ENCODE data around the gene WDR53. TPM values are rescaled to one million over a fixed set of nuclear protein-coding genes. Genes with fewer than 3 reads are reported as not detected.
"Not testable (repeated sequence)": the region's sequence is repeated elsewhere in the genome, so short reads cannot be mapped to it uniquely, and the experiment has no call there.

Gene WDR53
- total and polyA plus RNA-seq, 2 experiments from 2014 or later, result 8.9 to 9.3 TPM

- TF ChIP-seq EZH2phosphoT487 (IDR thresholded peaks at IDR 0.05; ENCODE audit: insufficient read depth, low read depth), result no peak
- no peak for TF ChIP-seq EZH2 (IDR thresholded peaks at IDR 0.05; ENCODE audit: insufficient read depth, poor library complexity, severe bottlenecking)
- in situ Hi-C loops (cut with MboI), result no loop called here
- H3K4me2 ChIP-seq (ENCODE audit: unreplicated experiment), result no peak overlapping the region
These were observed 11.1 kb downstream of the WDR53 start for GRCh38 chr3:196557236-196557635.

GRCh38 chr3:196555295-196555694, 13.1 kb downstream of the WDR53 start:
- no peak overlapping the region for H3K4me2 ChIP-seq (ENCODE audit: unreplicated experiment)

More at GRCh38 chr3:196557236-196557635, 11.1 kb downstream of the WDR53 start:
- H4K20me1 ChIP-seq (ENCODE audit: insufficient read depth), result no peaks in the 10 kb centered on the region
- H3K36me3 ChIP-seq (ENCODE audit: low read depth), result no peaks in the 10 kb centered on the region; the same call in 1 of the 2 replicates
- no peaks in the 10 kb centered on the region for H3K9me3 ChIP-seq (ENCODE audit: low read depth)
- no peak overlapping the region for H3K4me3 ChIP-seq
- peaks cover under 1% of the 10 kb centered on the region; the same call in 1 of the 2 replicates for H3K79me2 ChIP-seq (ENCODE audit: insufficient read depth)
- H3F3A ChIP-seq (ENCODE audit: insufficient read depth), result no peaks in the 10 kb centered on the region
- DNase-seq, result no peak
- 85 to 91% methylated on average over 5 of the region's 5 CpGs for WGBS, 2 experiments (ENCODE audit: low coverage in 1 of 2, low lambda C conversion rate in 2 of 2, missing lambda C conversion rate in 2 of 2)
- no peaks in the 10 kb centered on the region for H3K9me2 ChIP-seq (ENCODE audit: insufficient read depth)
- H3K27ac ChIP-seq, result no peak overlapping the region
- H2AFZ ChIP-seq, result no peak overlapping the region
- H3K27me3 ChIP-seq (replicated peaks; ENCODE audit: insufficient read depth), result no peaks in the 10 kb centered on the region
- H3K4me1 ChIP-seq (ENCODE audit: insufficient read depth), result no peaks in the 10 kb centered on the region
- no peak overlapping the region for H3K9ac ChIP-seq

GRCh38 chr3:196554205-196554604, 14.1 kb downstream of the WDR53 start:
- Histone ChIP-seq H3K36me3 (ENCODE audit: low read depth) (no peaks in the 10 kb centered on the region; the same call in 1 of the 2 replicates), H3K9me3 (ENCODE audit: low read depth) (no peaks in the 10 kb centered on the region), H3K9ac (no peak overlapping the region), H4K20me1 (ENCODE audit: insufficient read depth) (no peaks in the 10 kb centered on the region), H3F3A (ENCODE audit: insufficient read depth) (no peaks in the 10 kb centered on the region), H3K9me2 (ENCODE audit: insufficient read depth) (no peaks in the 10 kb centered on the region), H3K4me1 (ENCODE audit: insufficient read depth) (no peaks in the 10 kb centered on the region), H2AFZ (no peak overlapping the region), H3K79me2 (ENCODE audit: insufficient read depth) (no peaks in the 10 kb centered on the region), H3K4me3 (no peak overlapping the region), H3K4me2 (ENCODE audit: unreplicated experiment) (no peak overlapping the region), H3K27ac (no peak overlapping the region), H3K27me3 (replicated peaks; ENCODE audit: insufficient read depth) (no peaks in the 10 kb centered on the region)
- in situ Hi-C loops (cut with MboI), result no loop called here
- 76 to 78% methylated on average over 3 of the region's 3 CpGs for WGBS, 2 experiments (ENCODE audit: low coverage in 1 of 2, low lambda C conversion rate in 2 of 2, missing lambda C conversion rate in 2 of 2)
- no peak for TF ChIP-seq EZH2phosphoT487 (IDR thresholded peaks at IDR 0.05; ENCODE audit: insufficient read depth, low read depth)
- no peak for TF ChIP-seq EZH2 (IDR thresholded peaks at IDR 0.05; ENCODE audit: insufficient read depth, poor library complexity, severe bottlenecking)
- DNase-seq, result no peak

More at GRCh38 chr3:196555295-196555694, 13.1 kb downstream of the WDR53 start:
- Histone ChIP-seq H3K4me1 (ENCODE audit: insufficient read depth) (no peaks in the 10 kb centered on the region), H3K9ac (no peak overlapping the region), H3F3A (ENCODE audit: insufficient read depth) (no peaks in the 10 kb centered on the region), H3K9me2 (ENCODE audit: insufficient read depth) (no peaks in the 10 kb centered on the region), H4K20me1 (ENCODE audit: insufficient read depth) (no peaks in the 10 kb centered on the region), H3K79me2 (ENCODE audit: insufficient read depth) (no peaks in the 10 kb centered on the region), H2AFZ (no peak overlapping the region), H3K9me3 (ENCODE audit: low read depth) (no peaks in the 10 kb centered on the region), H3K4me3 (no peak overlapping the region), H3K36me3 (ENCODE audit: low read depth) (no peaks in the 10 kb centered on the region; the same call in 1 of the 2 replicates), H3K27ac (no peak overlapping the region), H3K27me3 (replicated peaks; ENCODE audit: insufficient read depth) (no peaks in the 10 kb centered on the region)
- DNase-seq, result no peak
- no peak for TF ChIP-seq EZH2 (IDR thresholded peaks at IDR 0.05; ENCODE audit: insufficient read depth, poor library complexity, severe bottlenecking)
- TF ChIP-seq EZH2phosphoT487 (IDR thresholded peaks at IDR 0.05; ENCODE audit: insufficient read depth, low read depth), result no peak
- in situ Hi-C loops (cut with MboI), result no loop called here
- WGBS, 2 experiments (ENCODE audit: low coverage in 1 of 2, low lambda C conversion rate in 2 of 2, missing lambda C conversion rate in 2 of 2), result 85 to 97% methylated on average over 3 of the region's 3 CpGs

DNA sequence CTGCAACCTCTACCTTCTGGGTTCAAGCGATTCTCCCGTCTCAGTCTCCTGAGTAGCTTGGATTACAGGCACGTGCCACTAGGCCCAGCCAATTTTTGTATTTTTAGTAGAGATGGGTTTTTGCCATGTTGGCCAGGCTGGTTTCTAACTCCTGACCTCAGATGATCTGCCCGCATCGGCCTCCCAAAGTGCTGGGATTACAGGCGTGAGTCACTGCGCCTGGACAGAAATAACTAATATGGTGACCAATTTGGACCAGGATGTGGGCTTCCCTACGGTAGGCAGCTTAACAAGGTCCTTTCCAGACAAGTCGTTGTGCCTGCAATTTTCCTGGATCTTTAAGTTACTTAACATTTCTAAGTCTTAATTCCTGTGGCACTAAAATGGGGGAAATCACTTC, 14.8 kb downstream of the WDR53 start:
- TF ChIP-seq EZH2 (IDR thresholded peaks at IDR 0.05; ENCODE audit: insufficient read depth, poor library complexity, severe bottlenecking) (no peak), EZH2phosphoT487 (IDR thresholded peaks at IDR 0.05; ENCODE audit: insufficient read depth, low read depth) (no peak)
- Histone ChIP-seq H4K20me1 (ENCODE audit: insufficient read depth) (no peaks in the 10 kb centered on the region), H3K79me2 (ENCODE audit: insufficient read depth) (no peaks in the 10 kb centered on the region), H3K9ac (no peak overlapping the region), H3K36me3 (ENCODE audit: low read depth) (no peaks in the 10 kb centered on the region; the same call in 1 of the 2 replicates), H3K27ac (no peak overlapping the region), H3K4me1 (ENCODE audit: insufficient read depth) (no peaks in the 10 kb centered on the region), H2AFZ (no peak overlapping the region), H3K4me3 (no peak overlapping the region), H3F3A (ENCODE audit: insufficient read depth) (no peaks in the 10 kb centered on the region), H3K9me3 (ENCODE audit: low read depth) (no peaks in the 10 kb centered on the region), H3K27me3 (replicated peaks; ENCODE audit: insufficient read depth) (no peaks in the 10 kb centered on the region), H3K4me2 (ENCODE audit: unreplicated experiment) (no peak overlapping the region), H3K9me2 (ENCODE audit: insufficient read depth) (no peaks in the 10 kb centered on the region)
- DNase-seq, result no peak
- in situ Hi-C loops (cut with MboI), result no loop called here
- WGBS, 2 experiments (ENCODE audit: low coverage in 1 of 2, low lambda C conversion rate in 2 of 2, missing lambda C conversion rate in 2 of 2), result 92% methylated on average over 9 of the region's 9 CpGs

GRCh38 chr3:196552253-196552652, 16.1 kb downstream of the WDR53 start:
- H3K79me2 ChIP-seq (ENCODE audit: insufficient read depth), result no peaks in the 10 kb centered on the region
- H3K36me3 ChIP-seq (ENCODE audit: low read depth), result no peaks in the 10 kb centered on the region; the same call in 1 of the 2 replicates
- DNase-seq, result no peak
- H4K20me1 ChIP-seq (ENCODE audit: insufficient read depth), result no peaks in the 10 kb centered on the region
- WGBS, 2 experiments (ENCODE audit: low coverage in 1 of 2, low lambda C conversion rate in 2 of 2, missing lambda C conversion rate in 2 of 2), result 97 to 98% methylated on average over 5 of the region's 5 CpGs
- in situ Hi-C loops (cut with MboI), result no loop called here
- H3K9me3 ChIP-seq (ENCODE audit: low read depth), result no peaks in the 10 kb centered on the region
- no peak overlapping the region for H3K27ac ChIP-seq
- no peaks in the 10 kb centered on the region for H3K4me1 ChIP-seq (ENCODE audit: insufficient read depth)
- H3K9ac ChIP-seq, result no peak overlapping the region
- TF ChIP-seq EZH2 (IDR thresholded peaks at IDR 0.05; ENCODE audit: insufficient read depth, poor library complexity, severe bottlenecking) (no peak), EZH2phosphoT487 (IDR thresholded peaks at IDR 0.05; ENCODE audit: insufficient read depth, low read depth) (no peak)
- H3K9me2 ChIP-seq (ENCODE audit: insufficient read depth), result no peaks in the 10 kb centered on the region
- H3F3A ChIP-seq (ENCODE audit: insufficient read depth), result no peaks in the 10 kb centered on the region
- H3K4me3 ChIP-seq, result no peak overlapping the region
- no peak overlapping the region for H2AFZ ChIP-seq
- no peak overlapping the region for H3K4me2 ChIP-seq (ENCODE audit: unreplicated experiment)
- no peaks in the 10 kb centered on the region for H3K27me3 ChIP-seq (replicated peaks; ENCODE audit: insufficient read depth)

GRCh38 chr3:196550172-196550571, 18.2 kb downstream of the WDR53 start:
- H3K4me3 ChIP-seq; in situ Hi-C loops (cut with MboI); H3K27me3 ChIP-seq (replicated peaks; ENCODE audit: insufficient read depth); H3K9me2 ChIP-seq (ENCODE audit: insufficient read depth); H3K4me1 ChIP-seq (ENCODE audit: insufficient read depth); H2AFZ ChIP-seq; H3K27ac ChIP-seq; H3K36me3 ChIP-seq (ENCODE audit: low read depth); DNase-seq; H3K9ac ChIP-seq; H3K79me2 ChIP-seq (ENCODE audit: insufficient read depth); H3K4me2 ChIP-seq (ENCODE audit: unreplicated experiment); H3K9me3 ChIP-seq (ENCODE audit: low read depth); H4K20me1 ChIP-seq (ENCODE audit: insufficient read depth); H3F3A ChIP-seq (ENCODE audit: insufficient read depth): not testable (repeated sequence)
- WGBS, 2 experiments (ENCODE audit: low coverage in 1 of 2, low lambda C conversion rate in 2 of 2, missing lambda C conversion rate in 2 of 2), result 78 to 87% methylated on average over 3 of the region's 3 CpGs

DNA sequence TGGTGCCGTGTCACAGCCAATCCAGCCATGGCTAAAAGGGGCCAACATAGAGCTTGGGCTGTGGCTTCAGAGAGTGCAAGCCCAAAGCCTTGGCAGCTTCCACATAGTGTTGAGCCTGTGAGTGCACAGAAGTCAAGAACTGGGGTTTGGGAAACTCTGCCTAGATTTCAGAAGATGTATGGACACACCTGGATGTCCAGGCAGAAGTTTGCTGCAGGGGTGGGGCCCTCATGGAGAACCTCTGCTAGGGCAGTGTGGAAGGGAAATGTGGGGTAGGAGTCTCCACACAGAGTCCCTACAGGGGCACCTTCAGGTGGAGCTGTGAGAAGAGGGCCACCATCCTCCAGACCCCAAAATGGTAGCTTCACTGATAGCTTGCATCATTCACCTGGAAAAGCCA, 19.0 kb downstream of the WDR53 start:
- H3K9me2 ChIP-seq (ENCODE audit: insufficient read depth); H4K20me1 ChIP-seq (ENCODE audit: insufficient read depth); H3K4me3 ChIP-seq; H3K27ac ChIP-seq; H2AFZ ChIP-seq; H3K9ac ChIP-seq; DNase-seq; H3K27me3 ChIP-seq (replicated peaks; ENCODE audit: insufficient read depth); H3K4me1 ChIP-seq (ENCODE audit: insufficient read depth); H3K79me2 ChIP-seq (ENCODE audit: insufficient read depth); H3K36me3 ChIP-seq (ENCODE audit: low read depth); H3F3A ChIP-seq (ENCODE audit: insufficient read depth); in situ Hi-C loops (cut with MboI); H3K4me2 ChIP-seq (ENCODE audit: unreplicated experiment); H3K9me3 ChIP-seq (ENCODE audit: low read depth): not testable (repeated sequence)
- WGBS, 2 experiments (ENCODE audit: low coverage in 1 of 2, low lambda C conversion rate in 2 of 2, missing lambda C conversion rate in 2 of 2), result 100% methylated on average over 1 of the region's 1 CpG
